GM12872 (cell line): Measurements from ENCODE around the gene PGA3.
"Not testable (repeated sequence)": the region's sequence is repeated elsewhere in the genome, so short reads cannot be mapped to it uniquely, and the experiment has no call there.

Experiments used
- TF ChIP-seq, protein P1 (sequence below): IDR thresholded peaks from 3 replicates; pipeline ENCODE4 v1.5.1; 2011; ENCODE audit warnings: low read depth, mild to moderate bottlenecking, low read length, moderate library complexity; ENCODE audit not compliant: insufficient read depth

Gene PGA3

GRCh38 chr11:61222047-61222446 lies 18.7 kb downstream of the PGA3 start, which contains the start of gene PGA4:
PGA4 (plus strand) TSS chr11:61222347; CDS start chr11:61222401, 54 bp downstream.
- TF ChIP-seq, protein P1, sequence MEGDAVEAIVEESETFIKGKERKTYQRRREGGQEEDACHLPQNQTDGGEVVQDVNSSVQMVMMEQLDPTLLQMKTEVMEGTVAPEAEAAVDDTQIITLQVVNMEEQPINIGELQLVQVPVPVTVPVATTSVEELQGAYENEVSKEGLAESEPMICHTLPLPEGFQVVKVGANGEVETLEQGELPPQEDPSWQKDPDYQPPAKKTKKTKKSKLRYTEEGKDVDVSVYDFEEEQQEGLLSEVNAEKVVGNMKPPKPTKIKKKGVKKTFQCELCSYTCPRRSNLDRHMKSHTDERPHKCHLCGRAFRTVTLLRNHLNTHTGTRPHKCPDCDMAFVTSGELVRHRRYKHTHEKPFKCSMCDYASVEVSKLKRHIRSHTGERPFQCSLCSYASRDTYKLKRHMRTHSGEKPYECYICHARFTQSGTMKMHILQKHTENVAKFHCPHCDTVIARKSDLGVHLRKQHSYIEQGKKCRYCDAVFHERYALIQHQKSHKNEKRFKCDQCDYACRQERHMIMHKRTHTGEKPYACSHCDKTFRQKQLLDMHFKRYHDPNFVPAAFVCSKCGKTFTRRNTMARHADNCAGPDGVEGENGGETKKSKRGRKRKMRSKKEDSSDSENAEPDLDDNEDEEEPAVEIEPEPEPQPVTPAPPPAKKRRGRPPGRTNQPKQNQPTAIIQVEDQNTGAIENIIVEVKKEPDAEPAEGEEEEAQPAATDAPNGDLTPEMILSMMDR, result not testable (repeated sequence)

DNA sequence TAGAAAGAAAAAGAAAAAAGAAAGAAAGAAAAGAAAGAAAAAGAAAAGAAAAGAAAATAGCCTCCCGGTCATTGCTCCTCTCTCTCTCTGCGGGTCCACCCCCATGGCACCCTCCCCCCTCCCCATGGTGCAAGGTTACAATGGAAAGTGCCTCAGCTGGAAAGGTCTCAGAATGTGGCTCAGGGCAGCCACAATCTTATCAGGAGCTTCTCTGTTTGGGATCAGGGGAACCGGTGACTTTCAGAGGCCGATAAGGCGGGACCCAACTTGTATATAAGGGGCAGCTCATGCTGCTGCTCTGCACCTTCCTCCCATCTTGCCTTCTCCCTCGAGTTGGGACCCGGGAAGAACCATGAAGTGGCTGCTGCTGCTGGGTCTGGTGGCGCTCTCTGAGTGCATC lies 37.6 kb downstream of the PGA3 start, which contains the start of gene PGA5:
PGA5 (plus strand) TSS at position 301 of the 400 bp plus-strand sequence; CDS start at position 353, 52 bp downstream.
- TF ChIP-seq, protein P1, result not testable (repeated sequence)

- TF ChIP-seq, protein P1, result peak; percentile 99
Measured at GRCh38 chr11:61254403-61255025, 51.2 kb downstream of the PGA3 start.

- TF ChIP-seq, protein P1, result no peak
Measured at GRCh38 chr11:61256710-61257482, 53.6 kb downstream of the PGA3 start.

GRCh38 chr11:61258546-61258945 lies 55.2 kb downstream of the PGA3 start:
- TF ChIP-seq, protein P1, result no peak

GRCh38 chr11:61259363-61259762 lies 56.0 kb downstream of the PGA3 start:
- TF ChIP-seq, protein P1, result no peak
